Stimulated activated CD8-positive, alpha-beta memory T cell treated with anti-CD3 and anti-CD28 coated beads, Interleukin-2, amount 100 ng/mL, for 1 hour (primary cell): Measurements from ENCODE around the gene LRRD1.
"Not testable (repeated sequence)": the region's sequence is repeated elsewhere in the genome, so short reads cannot be mapped to it uniquely, and the experiment has no call there.

Experiments
- DNase-seq, 2 donors: peaks; one replicate each; pipeline ENCODE4 v3.0.0-alpha.2; 2020; ENCODE audit warnings: low read depth in 2 of 2

LRRD1 gene

DNA sequence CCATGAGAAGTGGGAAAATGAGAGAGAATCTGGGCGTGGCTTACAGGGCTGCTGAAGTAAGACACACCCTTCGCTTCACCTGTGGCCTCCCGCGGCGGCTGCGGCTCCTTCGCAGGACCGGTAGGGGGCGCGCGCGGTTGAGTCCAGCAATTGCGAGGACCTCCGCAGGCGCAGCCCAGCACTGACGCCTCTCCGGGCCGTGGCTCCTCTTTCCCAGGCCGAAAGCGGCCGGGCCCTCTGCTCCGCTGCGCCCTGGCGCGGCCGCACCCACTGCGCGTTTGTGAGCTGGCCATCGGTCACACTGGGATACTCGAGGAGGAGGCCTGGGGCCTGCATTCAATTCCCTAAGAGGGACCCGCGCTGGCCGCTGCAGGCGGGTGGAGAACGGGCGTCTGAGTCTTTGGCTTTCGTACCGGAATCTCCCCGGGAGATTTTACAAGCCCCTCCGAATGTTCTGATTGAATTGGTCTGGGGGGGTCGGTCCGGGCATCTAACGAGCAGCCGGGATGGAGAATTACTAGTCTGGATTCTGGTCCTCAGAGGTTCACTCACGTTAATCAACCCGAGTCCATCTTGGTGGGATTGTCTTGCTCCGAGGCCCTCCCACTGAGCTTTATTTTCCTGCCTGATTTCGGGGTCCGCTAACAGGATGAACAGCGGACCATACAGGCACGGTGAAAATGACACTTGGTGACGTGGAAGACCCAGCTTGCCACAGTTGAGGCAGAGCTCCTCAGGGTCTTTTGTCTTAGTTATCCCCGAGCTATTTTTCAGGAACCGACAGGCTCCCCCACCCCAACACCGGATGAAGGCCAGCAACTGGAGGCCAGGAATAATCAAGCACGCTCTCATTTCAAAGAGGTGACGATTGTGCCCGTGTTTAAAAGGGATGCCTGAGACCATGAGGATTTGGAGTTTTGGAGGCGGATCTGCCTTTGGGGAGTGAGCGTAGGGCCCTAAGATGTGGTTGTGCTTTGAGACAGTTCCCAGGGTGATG is at the start of gene LRRD1:
LRRD1 (minus strand) TSS at position 215 of the 997 bp plus-strand sequence. CDS start 13,940 bp downstream, outside the sequence.
- DNase-seq, result peak; percentile 79 to 80

GRCh38 chr7:92228742-92229141 is 49.8 kb upstream of the LRRD1 start:
- no peak for DNase-seq

GRCh38 chr7:92228100-92228499 is 49.2 kb upstream of the LRRD1 start:
- no peak for DNase-seq

DNA sequence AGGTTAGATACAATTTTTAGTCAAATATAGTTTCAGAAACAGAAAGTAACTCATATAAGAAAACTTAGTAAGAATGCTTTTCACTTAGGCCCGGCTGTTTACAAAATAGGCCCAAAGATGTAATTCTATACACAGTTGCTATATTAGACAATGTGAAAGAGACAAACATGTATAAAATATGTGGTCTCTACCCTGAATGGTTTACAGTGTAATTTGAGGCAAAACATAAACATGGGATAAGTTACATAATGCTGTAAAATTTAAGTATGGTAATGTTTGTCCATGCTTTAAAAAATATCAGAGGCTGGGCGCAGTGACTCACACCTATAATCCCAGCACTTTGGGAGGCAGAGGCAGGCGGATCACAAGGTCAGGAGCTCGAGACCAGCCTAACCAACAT is 48.0 kb upstream of the LRRD1 start:
- no peak for DNase-seq

DNA sequence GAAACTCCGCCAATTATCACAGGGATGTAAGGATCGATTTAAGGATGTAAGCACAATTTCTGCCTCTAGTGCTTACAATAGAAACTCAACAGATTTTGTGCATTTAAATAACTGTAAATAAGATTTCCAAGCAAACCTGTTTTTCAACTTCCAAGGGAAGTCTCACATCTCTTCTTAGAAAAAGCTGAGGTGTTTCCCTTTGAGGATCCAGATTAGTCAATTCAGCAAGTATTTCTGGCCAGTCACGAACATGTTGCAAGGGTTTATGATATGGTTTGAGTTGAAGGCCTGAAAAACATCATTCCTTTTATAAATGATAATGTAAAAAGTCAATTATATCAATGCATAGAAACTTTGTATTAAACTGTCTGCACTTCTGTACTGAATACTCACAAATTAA is 42.8 kb upstream of the LRRD1 start:
- no peak for DNase-seq

DNA sequence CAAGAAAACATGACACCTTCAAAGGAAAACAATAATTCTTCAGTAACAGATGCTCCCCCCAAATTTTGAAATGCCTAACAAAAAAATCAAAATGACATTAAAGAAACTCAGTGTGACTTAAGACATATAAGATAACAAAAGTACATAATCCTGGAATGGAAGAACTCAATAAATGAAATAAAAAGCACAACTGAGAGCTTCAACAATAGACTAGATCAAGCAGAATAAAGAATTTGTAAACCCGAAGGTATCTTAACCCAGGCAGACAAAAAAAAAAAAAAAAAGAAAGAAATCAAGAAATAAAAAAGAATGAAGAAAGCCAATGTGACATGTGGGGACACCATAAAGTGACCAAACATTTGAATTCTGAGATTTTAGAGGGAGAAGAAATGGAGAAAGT is 27.7 kb upstream of the LRRD1 start:
- DNase-seq, result no peak

GRCh38 chr7:92205987-92206386 is 27.0 kb upstream of the LRRD1 start:
- DNase-seq, result no peak

DNA sequence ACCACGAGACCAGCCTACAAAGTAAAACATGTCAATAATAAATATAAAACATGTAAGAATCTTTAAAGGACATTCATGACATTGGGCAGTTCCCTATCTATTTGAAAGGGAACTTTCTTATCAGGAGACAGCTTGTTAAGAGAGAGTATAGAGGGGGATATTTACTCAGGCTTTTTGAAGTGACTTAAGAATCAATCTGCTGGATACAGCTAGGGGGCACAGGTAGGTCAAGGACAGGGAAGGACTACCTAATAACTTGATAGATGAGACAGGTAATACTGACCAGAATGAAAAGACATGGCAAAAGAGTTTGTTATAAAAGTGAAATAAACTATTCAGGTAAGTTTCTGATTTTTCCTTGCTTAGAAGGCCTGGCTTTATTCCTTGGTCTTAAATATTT is 21.8 kb upstream of the LRRD1 start:
- DNase-seq, result no peak

DNA sequence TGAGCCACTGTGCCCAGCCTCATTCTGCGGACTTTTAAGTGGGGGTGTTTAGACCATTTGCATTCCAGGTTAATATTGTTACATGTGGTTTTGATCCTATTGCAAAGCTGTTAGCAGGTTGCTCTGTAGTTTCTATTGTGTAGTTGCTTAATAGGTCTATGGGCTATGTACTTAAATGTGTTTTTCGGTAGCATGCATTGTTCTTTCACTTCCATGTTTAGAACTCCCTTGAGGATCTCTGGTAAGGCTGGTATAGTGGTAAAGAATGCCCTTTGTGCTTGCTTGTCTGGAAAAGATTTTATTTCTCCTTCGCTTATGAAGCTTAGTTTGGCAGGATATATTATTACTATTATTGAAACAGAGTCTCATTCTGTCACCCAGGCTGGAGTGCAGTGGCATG is 13.4 kb upstream of the LRRD1 start:
- no peak for DNase-seq

- not testable (repeated sequence) for DNase-seq
These were observed 10.3 kb upstream of the LRRD1 start for GRCh38 chr7:92189246-92189645.

DNA sequence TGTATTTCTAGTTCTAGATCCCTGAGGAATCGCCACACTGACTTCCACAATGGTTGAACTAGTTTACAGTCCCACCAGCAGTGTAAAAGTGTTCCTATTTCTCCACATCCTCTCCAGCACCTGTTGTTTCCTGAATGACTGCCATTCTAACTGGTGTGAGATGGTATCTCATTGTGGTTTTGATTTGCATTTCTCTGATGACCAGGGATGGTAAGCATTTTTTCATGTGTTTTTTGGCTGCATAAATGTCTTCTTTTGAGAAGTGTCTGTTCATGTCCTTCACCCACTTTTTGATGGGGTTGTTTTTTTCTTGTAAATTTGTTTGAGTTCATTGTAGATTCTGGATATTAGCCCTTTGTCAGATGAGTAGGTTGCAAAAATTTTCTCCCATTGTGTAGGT is 5.4 kb upstream of the LRRD1 start:
- DNase-seq, result not testable (repeated sequence)

GRCh38 chr7:92177362-92177761 is 1.6 kb downstream of the LRRD1 start:
- no peak for DNase-seq

DNA sequence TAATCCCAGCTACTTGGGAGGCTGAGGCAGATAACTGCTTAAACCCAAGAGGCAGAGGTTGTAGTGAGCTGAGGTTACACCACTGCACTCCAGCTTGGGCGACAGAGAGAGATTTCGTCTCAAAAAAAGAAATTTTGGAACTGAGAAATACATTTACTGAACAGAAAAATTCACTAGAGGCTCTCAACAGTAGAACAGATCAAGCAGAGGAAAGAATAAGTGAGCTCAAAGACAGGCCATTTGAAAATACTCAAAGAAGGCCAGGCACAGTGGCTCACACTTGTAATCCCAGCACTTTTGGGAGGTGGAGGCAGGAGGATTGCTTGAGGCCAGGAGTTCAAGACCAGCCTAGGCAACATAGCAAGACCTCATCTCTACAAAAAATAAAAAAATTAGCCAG is 9.4 kb downstream of the LRRD1 start:
- not testable (repeated sequence) for DNase-seq

DNA sequence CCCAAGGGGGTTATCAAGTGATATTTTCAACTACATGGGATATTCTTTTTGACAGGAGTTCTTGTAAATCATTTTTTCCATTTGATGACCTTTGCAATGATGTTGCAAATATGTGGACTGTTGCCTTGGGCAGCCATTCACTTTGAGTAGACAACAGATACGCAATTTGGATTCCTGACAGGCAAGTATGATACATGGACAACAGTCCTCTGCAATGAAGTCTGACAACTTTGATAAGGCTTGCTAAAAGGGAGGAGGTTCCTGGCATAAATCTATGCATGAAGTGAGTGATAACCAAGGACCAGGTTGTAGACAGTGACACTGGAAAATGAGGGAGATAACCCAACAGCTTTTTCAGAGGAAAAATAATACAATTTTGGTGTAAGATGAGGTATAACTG is 17.7 kb downstream of the LRRD1 start:
- DNase-seq, result no peak

GRCh38 chr7:92158660-92159575 is 20.0 kb downstream of the LRRD1 start:
- no peak for DNase-seq

- no peak for DNase-seq
These were observed 22.0 kb downstream of the LRRD1 start for GRCh38 chr7:92156990-92157389.

DNA sequence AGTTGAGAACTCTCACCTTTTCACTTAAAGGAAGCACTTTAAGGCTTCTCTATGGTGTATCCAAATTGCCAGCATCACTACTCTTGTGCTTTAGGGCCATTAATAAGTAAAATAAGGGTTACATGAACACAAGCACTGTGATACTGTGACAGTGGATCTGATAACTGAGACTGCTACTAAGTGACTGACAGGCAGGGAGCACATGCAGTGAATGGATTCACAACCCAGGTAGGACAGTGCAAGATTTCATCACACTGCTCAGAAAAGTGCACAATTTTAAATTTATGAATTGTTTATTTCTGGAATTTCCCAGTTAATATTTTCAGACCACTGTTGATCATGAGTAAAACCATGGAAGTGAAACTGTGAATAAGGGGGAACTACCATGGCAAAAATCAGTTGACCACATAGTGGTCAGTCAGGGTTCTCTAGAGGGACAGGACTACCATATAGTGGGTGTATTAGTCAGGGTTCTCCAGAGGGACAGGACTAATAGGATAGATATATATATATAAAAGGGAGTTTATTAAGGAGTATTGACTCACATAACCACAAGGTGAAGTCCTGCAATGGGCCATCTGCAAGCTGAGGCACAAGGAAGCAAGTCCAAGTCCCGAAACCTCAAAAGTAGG is 23.7 kb downstream of the LRRD1 start:
- no peak for DNase-seq

GRCh38 chr7:92150450-92151017 is 28.4 kb downstream of the LRRD1 start:
- no peak for DNase-seq

GRCh38 chr7:92149736-92150239 is 29.2 kb downstream of the LRRD1 start:
- DNase-seq, result no peak

- DNase-seq, result not testable (repeated sequence)
These were observed 35.6 kb downstream of the LRRD1 start for GRCh38 chr7:92143192-92143880.

- DNase-seq, result not testable (repeated sequence)
These were observed 36.2 kb downstream of the LRRD1 start for GRCh38 chr7:92142791-92143190.
